CD4-positive, alpha-beta T cell (primary cell): ENCODE results near the gene CGB2. TPM values are rescaled to one million over a fixed set of nuclear protein-coding genes. Genes with fewer than 3 reads are reported as not detected.
"Not testable (repeated sequence)": the region's sequence is repeated elsewhere in the genome, so short reads cannot be mapped to it uniquely, and the experiment has no call there.

Experiments used
- ATAC-seq: fragments of 200-7000 bp; cut with Tn5 transposase; one replicate; pipeline ENCODE4 v1.10.0; 2022; ENCODE audit warnings: mild to moderate bottlenecking; ENCODE audit not compliant: poor library complexity
- CTCF ChIA-PET: fragments of 350-600 bp; sonication (Branson Sonifier 250); formaldehyde crosslinking; loops from one replicate; lab custom pipeline; 2021; ENCODE audit warnings: antibody characterized with exemption, inconsistent platforms; lab: Charles Lee
- POLR2A ChIA-PET: fragments of 350-600 bp; sonication (Branson Sonifier 250); formaldehyde crosslinking; loops from one replicate; lab custom pipeline; 2021; ENCODE audit warnings: antibody characterized with exemption, inconsistent platforms; lab: Charles Lee
- DNase-seq, 14 experiments: peaks; one replicate each; pipeline ENCODE4 v3.0.0-alpha.2; 2013 to 2020; ENCODE audit warnings: mixed read lengths in 2 of 14
- H3K27ac ChIP-seq, 2 donors: one replicate each; pipeline versions ENCODE4 v1.5.1 to v1.7.0; 2013; ENCODE audit warnings: low read length in 2 of 2, low read depth in 1 of 2, mild to moderate bottlenecking in 1 of 2
- H3K27me3 ChIP-seq, 2 experiments: 1 replicate in 1 of 2; 2 replicates in 1 of 2; pipeline versions ENCODE4 v1.6.1 to v1.7.0; 2013; ENCODE audit warnings: low read length in 2 of 2, control low read depth in 1 of 2, mild to moderate bottlenecking in 1 of 2, moderate library complexity in 1 of 2; ENCODE audit not compliant: insufficient read depth in 2 of 2, control insufficient read depth in 1 of 2
- H3K36me3 ChIP-seq: one replicate; pipeline ENCODE4 v1.6.1; 2013; ENCODE audit warnings: low read length, control low read depth; ENCODE audit not compliant: insufficient read depth
- H3K4me1 ChIP-seq: one replicate; pipeline ENCODE4 v1.6.1; 2013; ENCODE audit warnings: low read length, control low read depth; ENCODE audit not compliant: insufficient read depth
- H3K4me3 ChIP-seq: one replicate; pipeline ENCODE4 v1.5.1; 2013; ENCODE audit warnings: mild to moderate bottlenecking, low read length, moderate library complexity
- H3K9me3 ChIP-seq, 2 experiments: 1 replicate in 1 of 2; 2 replicates in 1 of 2; pipeline versions ENCODE4 v1.6.1 to v1.7.0; 2013; ENCODE audit warnings: low read length in 2 of 2, mild to moderate bottlenecking in 2 of 2, control low read depth in 1 of 2, moderate library complexity in 1 of 2; ENCODE audit not compliant: control insufficient read depth in 1 of 2, insufficient read depth in 1 of 2
- H3K27ac Mint-ChIP-seq: one replicate; pipeline ENCODE4 v1.8.0; 2020; ENCODE audit warnings: mixed read lengths
- H3K27me3 Mint-ChIP-seq: one replicate; pipeline ENCODE4 v1.8.0; 2021; ENCODE audit warnings: mixed read lengths
- H3K36me3 Mint-ChIP-seq: one replicate; pipeline ENCODE4 v1.8.0; 2021; ENCODE audit warnings: low read depth, mixed read lengths
- H3K4me1 Mint-ChIP-seq: one replicate; pipeline ENCODE4 v1.8.0; 2021; ENCODE audit warnings: low read depth, mixed read lengths
- H3K4me3 Mint-ChIP-seq: one replicate; pipeline ENCODE4 v1.8.0; 2020; ENCODE audit warnings: mild to moderate bottlenecking, mixed read lengths
- H3K9me3 Mint-ChIP-seq: one replicate; pipeline ENCODE4 v1.8.0; 2020; ENCODE audit warnings: mixed read lengths
- intact Hi-C, 2 experiments: fragments of 100-400 bp; cut with DNase I in 1 of 2; cut with micrococcal nuclease in 1 of 2; formaldehyde crosslinking; loops; one replicate each; pipeline versions ENCODE4 v1.15.1 to v1.9.0; 2023 to 2025; cut with DNase I, micrococcal nuclease
- total RNA-seq, 174 experiments: library from RNA in 2 of 174; stranded (reverse) in 2 of 174; gene quantifications; one replicate each; pipeline ENCODE4 v1.2.3 and lab custom pipeline; 2021 to 2026

The CGB2 gene
- total RNA-seq, 2 experiments from 2014 or later = not detected

GRCh38 chr19:49028686-49029085, 3.0 kb upstream of the CGB2 start:
- H3K36me3 ChIP-seq, H3K4me3 Mint-ChIP-seq, H3K9me3 ChIP-seq, ATAC-seq, H3K27me3 ChIP-seq, intact Hi-C loops, CTCF ChIA-PET, H3K27ac ChIP-seq, H3K27me3 Mint-ChIP-seq, DNase-seq, POLR2A ChIA-PET, H3K4me1 ChIP-seq, H3K4me1 Mint-ChIP-seq, H3K9me3 Mint-ChIP-seq, H3K36me3 Mint-ChIP-seq, H3K27ac Mint-ChIP-seq, H3K4me3 ChIP-seq: not testable (repeated sequence)

GRCh38 chr19:49029749-49030148, 1.9 kb upstream of the CGB2 start:
- H3K36me3 ChIP-seq, H3K9me3 Mint-ChIP-seq, ATAC-seq, POLR2A ChIA-PET, intact Hi-C loops, H3K27ac Mint-ChIP-seq, H3K4me1 ChIP-seq, H3K4me3 Mint-ChIP-seq, DNase-seq, H3K27me3 ChIP-seq, H3K27me3 Mint-ChIP-seq, H3K27ac ChIP-seq, CTCF ChIA-PET, H3K9me3 ChIP-seq, H3K4me3 ChIP-seq, H3K4me1 Mint-ChIP-seq, H3K36me3 Mint-ChIP-seq: not testable (repeated sequence)

GRCh38 chr19:49030323-49030722, 1.4 kb upstream of the CGB2 start:
- POLR2A ChIA-PET, intact Hi-C loops, CTCF ChIA-PET, H3K27ac Mint-ChIP-seq, H3K27me3 ChIP-seq, H3K36me3 Mint-ChIP-seq, H3K4me3 ChIP-seq, H3K9me3 ChIP-seq, DNase-seq, H3K4me1 ChIP-seq, H3K36me3 ChIP-seq, H3K4me3 Mint-ChIP-seq, H3K27ac ChIP-seq, H3K9me3 Mint-ChIP-seq, ATAC-seq, H3K4me1 Mint-ChIP-seq, H3K27me3 Mint-ChIP-seq: not testable (repeated sequence)

GRCh38 chr19:49036815-49037214, 5.1 kb downstream of the CGB2 start, which contains the start of gene CGB1:
Gene CGB1 (minus strand): TSS chr19:49036895. CDS start chr19:49036711, 184 bp downstream.
- H3K9me3 Mint-ChIP-seq, CTCF ChIA-PET, POLR2A ChIA-PET, H3K4me1 ChIP-seq, H3K27me3 Mint-ChIP-seq, intact Hi-C loops, H3K9me3 ChIP-seq, H3K36me3 Mint-ChIP-seq, H3K4me3 Mint-ChIP-seq, H3K36me3 ChIP-seq, H3K27ac Mint-ChIP-seq, H3K27me3 ChIP-seq, H3K4me3 ChIP-seq, H3K27ac ChIP-seq, H3K4me1 Mint-ChIP-seq, ATAC-seq: not testable (repeated sequence)
- peak in 5 of 14 experiments; percentile 11 to 63 (median 46) for DNase-seq

GRCh38 chr19:49038111-49038510, 6.4 kb downstream of the CGB2 start:
- H3K4me1 ChIP-seq, H3K27ac Mint-ChIP-seq, H3K27me3 Mint-ChIP-seq, H3K4me3 ChIP-seq, H3K36me3 ChIP-seq, H3K27me3 ChIP-seq, H3K4me3 Mint-ChIP-seq, CTCF ChIA-PET, H3K4me1 Mint-ChIP-seq, DNase-seq, H3K36me3 Mint-ChIP-seq, H3K9me3 Mint-ChIP-seq, intact Hi-C loops, H3K9me3 ChIP-seq, ATAC-seq, POLR2A ChIA-PET, H3K27ac ChIP-seq: not testable (repeated sequence)

GRCh38 chr19:49038557-49039276, 7.0 kb downstream of the CGB2 start:
- POLR2A ChIA-PET, H3K36me3 ChIP-seq, H3K4me1 ChIP-seq, ATAC-seq, DNase-seq, H3K27me3 Mint-ChIP-seq, H3K27ac Mint-ChIP-seq, H3K4me1 Mint-ChIP-seq, H3K27ac ChIP-seq, H3K9me3 ChIP-seq, H3K4me3 ChIP-seq, CTCF ChIA-PET, H3K9me3 Mint-ChIP-seq, intact Hi-C loops, H3K27me3 ChIP-seq, H3K4me3 Mint-ChIP-seq, H3K36me3 Mint-ChIP-seq: not testable (repeated sequence)

- ATAC-seq, DNase-seq, H3K36me3 ChIP-seq, CTCF ChIA-PET, H3K4me1 ChIP-seq, H3K9me3 ChIP-seq, intact Hi-C loops, H3K27me3 Mint-ChIP-seq, H3K4me3 Mint-ChIP-seq, H3K4me3 ChIP-seq, POLR2A ChIA-PET, H3K27me3 ChIP-seq, H3K36me3 Mint-ChIP-seq, H3K4me1 Mint-ChIP-seq, H3K27ac Mint-ChIP-seq, H3K9me3 Mint-ChIP-seq, H3K27ac ChIP-seq: not testable (repeated sequence)
These were observed 8.0 kb downstream of the CGB2 start for GRCh38 chr19:49039736-49040135.
